SH-SY5Y (cell line): ENCODE measurements around the gene PTPRD.

ENCODE experiments used
- GATA2 ChIP-seq: IDR thresholded peaks from 2 replicates; pipeline ENCODE4 v1.6.1; 2011; ENCODE audit warnings: mild to moderate bottlenecking, low read depth, low read length
- GATA3 ChIP-seq: IDR thresholded peaks from 2 replicates; pipeline ENCODE4 v1.6.1; 2011; ENCODE audit warnings: low read depth, mild to moderate bottlenecking, low read length, moderate library complexity

GRCh38 chr9:8610256-8610655 is 2002.5 kb downstream of the PTPRD start:
- no peak for TF ChIP-seq GATA2
- TF ChIP-seq GATA3: no peak
